Left lung (tissue), 10 donors: ENCODE measurements around the gene TNNI3K. TPM values are rescaled to one million over a fixed set of nuclear protein-coding genes. Genes with fewer than 3 reads are reported as not detected.
A peak's percentile ranks its signal among the peaks of the same experiment; 100 is the strongest.
"Not testable (repeated sequence)": the region's sequence is repeated elsewhere in the genome, so short reads cannot be mapped to it uniquely, and the experiment has no call there.

Experiments used
- ATAC-seq: fragments of 200-7000 bp; cut with Tn5 transposase; one replicate; pipeline ENCODE4 v1.9.1; 2020; ENCODE audit warnings: moderate library complexity
- DNase-seq, 4 donors: peaks; one replicate each; pipeline ENCODE4 v3.0.0-alpha.2; 2013 to 2020
- H3K27ac ChIP-seq, 2 donors: fragments of 200-600 bp; sonication (generic) in 1 of 2; one replicate each; pipeline versions ENCODE4 v1.5.0 to v1.8.0; 2020 to 2021
- H3K27me3 ChIP-seq, 2 donors: fragments of 200-600 bp; sonication (generic) in 1 of 2; one replicate each; pipeline versions ENCODE4 v1.5.0 to v1.8.0; 2020 to 2021
- H3K36me3 ChIP-seq, 2 donors: fragments of 200-600 bp; sonication (generic) in 1 of 2; one replicate each; pipeline versions ENCODE4 v1.5.0 to v1.8.0; 2020 to 2021
- H3K4me1 ChIP-seq, 2 donors: fragments of 200-600 bp; one replicate each; pipeline ENCODE4 v1.8.0; 2021
- H3K4me3 ChIP-seq, 2 donors: fragments of 200-600 bp; sonication (generic) in 1 of 2; one replicate each; pipeline versions ENCODE4 v1.5.0 to v1.8.0; 2020 to 2021; ENCODE audit warnings: mild to moderate bottlenecking in 1 of 2
- H3K9me3 ChIP-seq, 2 donors: fragments of 200-600 bp; sonication (generic) in 1 of 2; one replicate each; pipeline versions ENCODE4 v1.5.0 to v1.8.0; 2020 to 2021
- CTCF ChIP-seq, 2 donors: fragments of 200-600 bp; sonication (generic) in 1 of 2; IDR thresholded peaks; one replicate each; pipeline versions ENCODE4 v1.5.0 to v1.8.0; 2021; ENCODE audit warnings: antibody characterized with exemption in 2 of 2
- intact Hi-C, 2 donors: fragments of 100-400 bp; cut with DNase I; formaldehyde crosslinking; loops; one replicate each; pipeline versions ENCODE4 v1.11.2 to v1.14.2; 2022
- polyA plus RNA-seq, 6 donors: library from polyadenylated mRNA; unstranded; fragments of 120-200 nt; gene quantifications; one replicate each; pipeline ENCODE4 v1.2.1, GENCODE V29; 2013; ENCODE audit not compliant: insufficient read length in 6 of 6
- total RNA-seq, 2 donors: library from RNA; stranded (reverse); fragmentation: NEBNext Ultra II Directional; extraction: Animal tissue kit (Norgen Biotek cat#: 25700); gene quantifications; one replicate each; pipeline ENCODE4 v1.2.1, GENCODE V29; 2021
- donor health status: DM: no; HTN: yes; CAD: no.
- donor health status: DM: no; HTN: no; CAD: no.

Gene TNNI3K
- total and polyA plus RNA-seq, 8 donors: 0.38 to 2.0 (median 1.1) TPM

GRCh38 chr1:74247881-74248528, 12.8 kb downstream of the TNNI3K start:
- DNase-seq: peak in 1 of 4 donors; percentile 58
- Histone ChIP-seq H3K27ac (no peak overlapping the region), H3K4me3 (no peak overlapping the region), H3K9me3 (peaks cover 0 to 9% of the 10 kb centered on the region in 2 donors), H3K36me3 (no peaks in the 10 kb centered on the region), H3K27me3 (no peaks in the 10 kb centered on the region), H3K4me1 (no peaks in the 10 kb centered on the region)
- TF ChIP-seq CTCF (IDR thresholded peaks at IDR 0.05): no peak
- intact Hi-C loops: no loop called here
- ATAC-seq: no peak

GRCh38 chr1:74253243-74253824, 18.1 kb downstream of the TNNI3K start:
- H3K4me1 ChIP-seq, H3K27me3 ChIP-seq, ATAC-seq, H3K4me3 ChIP-seq, intact Hi-C loops, H3K27ac ChIP-seq, H3K9me3 ChIP-seq, H3K36me3 ChIP-seq: not testable (repeated sequence)
- DNase-seq: peak in 2 of 4 donors; percentile 19 to 66

GRCh38 chr1:74266001-74266400, 30.8 kb downstream of the TNNI3K start:
- intact Hi-C loops: no loop called here
- TF ChIP-seq CTCF (IDR thresholded peaks at IDR 0.05): no peak
- no peak overlapping the region for H3K27ac ChIP-seq
- DNase-seq: no peak
- no peak overlapping the region for H3K4me3 ChIP-seq
- no peak for ATAC-seq
- no peaks in the 10 kb centered on the region for H3K9me3 ChIP-seq
- no peaks in the 10 kb centered on the region for H3K4me1 ChIP-seq
- no peaks in the 10 kb centered on the region for H3K36me3 ChIP-seq
- H3K27me3 ChIP-seq: no peaks in the 10 kb centered on the region

- no peak for DNase-seq
- intact Hi-C loops: no loop called here
- Histone ChIP-seq H3K36me3 (no peaks in the 10 kb centered on the region), H3K4me1 (no peaks in the 10 kb centered on the region), H3K4me3 (no peak overlapping the region), H3K9me3 (no peaks in the 10 kb centered on the region), H3K27ac (no peak overlapping the region), H3K27me3 (no peaks in the 10 kb centered on the region)
- ATAC-seq: no peak
- TF ChIP-seq CTCF (IDR thresholded peaks at IDR 0.05): no peak
Measured at GRCh38 chr1:74271503-74271902, 36.3 kb downstream of the TNNI3K start.

- no peak for ATAC-seq
- no peak overlapping the region for H3K27ac ChIP-seq
- no peaks in the 10 kb centered on the region for H3K4me1 ChIP-seq
- H3K36me3 ChIP-seq: no peaks in the 10 kb centered on the region
- TF ChIP-seq CTCF (IDR thresholded peaks at IDR 0.05): no peak
- intact Hi-C loops: no loop called here
- no peak overlapping the region for H3K4me3 ChIP-seq
- peak in 1 of 4 donors; percentile 13 for DNase-seq
- no peaks in the 10 kb centered on the region for H3K9me3 ChIP-seq
- H3K27me3 ChIP-seq: no peaks in the 10 kb centered on the region
Measured at GRCh38 chr1:74280642-74281396, 45.6 kb downstream of the TNNI3K start.
